ENCODE measurements around the gene STN1. TPM values are rescaled to one million over a fixed set of nuclear protein-coding genes. Genes with fewer than 3 reads are reported as not detected.

The STN1 gene, protein sequence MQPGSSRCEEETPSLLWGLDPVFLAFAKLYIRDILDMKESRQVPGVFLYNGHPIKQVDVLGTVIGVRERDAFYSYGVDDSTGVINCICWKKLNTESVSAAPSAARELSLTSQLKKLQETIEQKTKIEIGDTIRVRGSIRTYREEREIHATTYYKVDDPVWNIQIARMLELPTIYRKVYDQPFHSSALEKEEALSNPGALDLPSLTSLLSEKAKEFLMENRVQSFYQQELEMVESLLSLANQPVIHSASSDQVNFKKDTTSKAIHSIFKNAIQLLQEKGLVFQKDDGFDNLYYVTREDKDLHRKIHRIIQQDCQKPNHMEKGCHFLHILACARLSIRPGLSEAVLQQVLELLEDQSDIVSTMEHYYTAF
- 20.5 TPM for polyA plus RNA-seq

DNA sequence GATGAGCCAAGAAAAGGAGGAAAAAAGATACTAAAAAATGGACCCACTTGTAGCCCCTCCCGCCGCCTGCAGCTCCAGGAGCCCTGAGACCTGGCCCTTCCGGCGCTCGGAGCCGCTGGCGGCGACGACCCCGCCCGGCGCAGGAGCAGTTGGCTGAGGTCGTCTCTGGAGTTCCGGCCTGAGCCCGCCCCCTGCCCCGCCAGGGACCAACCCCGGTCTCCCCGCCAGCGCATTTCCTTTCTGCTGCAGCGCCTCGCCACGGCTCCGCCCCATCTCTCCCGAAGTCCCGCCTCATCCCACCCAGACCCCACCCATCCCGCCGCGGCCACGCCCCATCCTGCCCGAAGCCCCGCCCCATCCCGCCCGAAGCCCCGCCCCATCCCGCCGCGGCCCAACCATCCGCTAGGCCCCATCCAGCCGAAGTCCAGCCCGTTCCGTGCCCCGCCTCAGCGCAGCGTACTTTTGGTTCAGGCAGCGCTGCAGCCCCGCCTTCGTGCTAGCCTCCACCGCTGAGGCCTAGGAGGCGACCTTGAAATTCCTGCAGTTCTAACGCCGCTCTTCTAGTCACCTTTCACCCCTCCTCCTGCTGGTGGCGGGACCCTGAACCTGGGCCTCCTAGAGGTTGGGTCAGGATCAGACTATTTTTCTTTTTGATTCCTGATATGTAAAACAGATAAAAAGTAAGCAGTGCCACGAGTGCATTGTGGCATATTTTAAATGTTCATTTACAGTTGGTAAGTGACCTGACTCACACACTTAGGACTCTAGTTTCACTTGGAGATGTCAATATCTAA, at the start of gene STN1:
STN1 (minus strand) TSS at position 132 of the 794 bp plus-strand sequence. CDS start 590 bp downstream, outside the sequence.
- Mint-ChIP-seq H3K4me3 (peak within 1 kb of the TSS; percentile 91 to 98 (median 96)), H3K27me3 (no peaks in the 10 kb centered on the region), H3K27ac (peak within 1 kb of the TSS; percentile 90 to 98 (median 91)), H3K9me3 (no peaks in the 10 kb centered on the region), H3K4me1 (peaks cover 12 to 26% (median 15%) of the 10 kb centered on the region in 3 donors), H3K36me3 (peaks cover 5% of the 10 kb centered on the region)

DNA sequence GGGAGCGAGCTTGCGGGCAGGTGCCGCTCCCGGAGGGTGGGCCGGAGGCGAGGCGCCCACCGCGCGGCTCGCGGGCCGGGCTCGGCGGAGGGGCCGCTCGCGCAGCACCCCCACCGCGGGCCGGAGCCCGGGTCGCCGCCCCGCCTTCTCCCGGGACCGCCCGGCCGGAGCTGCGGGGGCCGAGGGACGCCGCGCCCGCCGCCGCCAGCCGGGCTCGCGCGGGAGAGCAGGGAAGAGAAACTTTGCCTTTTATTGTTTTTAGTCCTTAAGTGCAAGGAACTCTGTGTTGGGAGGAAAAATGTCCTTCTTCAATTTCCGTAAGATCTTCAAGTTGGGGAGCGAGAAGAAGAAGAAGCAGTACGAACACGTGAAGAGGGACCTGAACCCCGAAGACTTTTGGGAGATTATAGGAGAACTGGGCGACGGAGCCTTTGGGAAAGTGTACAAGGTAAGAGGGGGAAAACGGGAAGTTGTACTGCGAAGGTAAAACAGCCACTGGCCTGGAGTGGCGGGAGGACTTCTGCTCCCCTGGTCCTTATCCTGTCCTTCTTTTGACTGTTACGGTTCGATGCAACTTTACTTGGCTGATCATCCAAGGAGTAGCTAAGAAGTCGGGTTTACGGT, 49.6 kb upstream of the STN1 start:
- Mint-ChIP-seq H3K4me1 (peaks cover 30 to 41% (median 32%) of the 10 kb centered on the region in 3 donors), H3K9me3 (peaks cover 0 to 2% (median 0%) of the 10 kb centered on the region in 3 donors), H3K4me3 (peak overlapping the region; percentile 96 to 99 (median 96)), H3K27ac (peak overlapping the region; percentile 74 to 92 (median 90)), H3K27me3 (peaks cover 1% of the 10 kb centered on the region), H3K36me3 (peaks cover 4% of the 10 kb centered on the region)

DNA sequence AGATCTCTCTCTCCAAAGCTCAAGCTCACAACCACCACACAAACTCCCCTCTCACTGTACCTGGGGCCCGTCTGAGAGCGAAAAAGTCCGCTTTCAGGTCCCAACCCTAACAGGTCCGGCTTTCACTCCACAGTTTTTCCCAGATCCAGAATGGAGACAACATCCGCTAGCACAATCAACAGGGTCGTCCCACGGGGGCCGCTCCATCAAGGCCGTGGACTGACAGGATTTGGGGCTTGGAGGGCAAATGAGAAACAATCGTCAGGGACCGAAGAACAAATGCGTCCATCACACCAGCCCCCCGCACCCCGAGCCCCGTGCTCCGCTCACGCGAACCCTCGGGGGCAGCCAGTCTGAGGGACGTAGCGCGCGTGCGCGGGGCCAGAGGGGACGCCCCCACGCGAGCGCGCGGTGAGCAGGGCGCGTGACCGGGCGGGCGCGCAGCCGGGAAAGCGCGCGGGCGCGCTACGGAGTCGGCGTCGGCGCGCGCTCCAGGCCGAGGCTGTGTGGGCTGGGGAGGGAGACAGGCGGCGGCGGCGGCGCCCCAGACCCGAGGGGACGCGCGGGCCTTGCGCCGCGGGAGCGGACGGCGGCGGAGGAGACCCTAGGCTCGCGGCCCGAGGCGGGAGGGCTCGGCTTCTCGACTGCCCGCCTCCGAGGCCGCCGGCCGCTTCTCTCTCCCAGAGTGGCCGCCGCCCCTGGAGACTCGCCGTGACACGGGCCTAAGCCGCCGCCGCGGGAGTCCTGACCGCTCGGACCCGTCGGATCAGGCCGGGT, 48.9 kb upstream of the STN1 start, which contains the start of gene SLK:
SLK (plus strand) TSS at position 470 of the 777 bp plus-strand sequence. CDS start 606 bp downstream, outside the sequence.
- Mint-ChIP-seq H3K36me3 (peaks cover 4% of the 10 kb centered on the region), H3K4me1 (peaks cover 26 to 36% (median 32%) of the 10 kb centered on the region in 3 donors), H3K27ac (peak within 1 kb of the TSS; percentile 90 to 98 (median 94)), H3K9me3 (peaks cover 0 to 2% (median 0%) of the 10 kb centered on the region in 3 donors), H3K27me3 (peaks cover 1% of the 10 kb centered on the region), H3K4me3 (peak within 1 kb of the TSS; percentile 96 to 99 (median 97))

DNA sequence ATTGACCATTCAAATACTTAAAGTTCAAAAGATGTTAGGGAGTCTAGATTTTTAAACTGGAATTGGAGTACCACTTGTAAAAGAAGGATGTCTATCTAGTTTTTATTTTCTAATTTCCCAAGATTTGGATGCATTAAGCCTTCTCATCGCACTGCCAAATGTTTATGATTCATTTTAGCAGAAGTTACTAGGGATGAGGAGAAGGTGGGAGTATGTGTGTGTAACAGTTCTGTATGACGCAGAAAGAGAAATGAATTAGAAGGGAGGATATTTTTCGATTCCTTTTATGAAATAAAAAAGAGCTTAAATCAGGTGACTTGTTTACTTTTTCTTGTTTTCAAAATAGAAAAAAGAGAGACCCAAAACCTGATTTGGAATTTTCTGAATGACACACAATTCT, 42.1 kb upstream of the STN1 start:
- Mint-ChIP-seq H3K4me3 (no peak overlapping the region), H3K4me1 (no peaks in the 10 kb centered on the region), H3K36me3 (no peaks in the 10 kb centered on the region), H3K9me3 (no peaks in the 10 kb centered on the region), H3K27me3 (peaks cover 6% of the 10 kb centered on the region), H3K27ac (no peak overlapping the region)

DNA sequence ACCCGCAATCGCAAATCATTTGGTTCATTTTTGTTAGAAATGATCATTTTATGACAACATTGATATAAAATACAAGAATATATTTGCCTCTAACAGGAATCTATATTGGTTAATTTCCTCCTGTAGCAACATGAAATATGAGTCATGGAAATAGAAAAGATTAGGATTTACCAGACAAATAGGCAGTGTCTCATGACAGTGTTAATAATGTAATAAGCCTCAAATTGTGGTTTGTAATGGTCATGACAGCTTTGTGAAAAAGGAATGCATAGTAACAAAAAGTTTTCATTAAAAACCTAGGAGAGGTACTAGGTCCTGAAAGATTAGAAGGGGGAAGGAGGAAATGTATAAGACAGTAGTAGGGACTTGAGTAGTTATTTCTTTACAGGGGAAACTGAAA, 41.0 kb upstream of the STN1 start:
- Mint-ChIP-seq H3K9me3 (peaks cover 0 to 6% (median 0%) of the 10 kb centered on the region in 3 donors), H3K27me3 (peaks cover 8% of the 10 kb centered on the region), H3K36me3 (no peaks in the 10 kb centered on the region), H3K4me1 (no peaks in the 10 kb centered on the region), H3K4me3 (no peak overlapping the region), H3K27ac (no peak overlapping the region)

DNA sequence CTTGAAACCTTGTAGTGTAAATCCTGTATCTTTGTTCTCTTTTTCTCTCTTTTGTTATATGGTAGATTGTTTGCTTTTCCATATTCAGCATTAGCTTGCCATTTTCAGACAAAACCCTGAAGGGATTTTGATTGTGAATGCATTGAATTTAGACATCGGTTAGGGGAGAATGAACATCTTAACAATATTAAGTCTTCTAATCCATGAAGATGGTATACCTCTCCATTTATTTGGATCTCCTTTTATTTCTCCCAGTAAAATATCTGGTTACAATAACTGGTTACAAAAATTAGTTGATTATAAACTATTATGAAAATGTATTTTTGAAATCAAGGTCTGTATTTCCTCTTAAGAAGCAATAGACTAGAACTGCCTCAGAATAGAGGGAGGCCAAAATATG, 36.6 kb upstream of the STN1 start:
- H3K4me3 Mint-ChIP-seq = no peak overlapping the region

DNA sequence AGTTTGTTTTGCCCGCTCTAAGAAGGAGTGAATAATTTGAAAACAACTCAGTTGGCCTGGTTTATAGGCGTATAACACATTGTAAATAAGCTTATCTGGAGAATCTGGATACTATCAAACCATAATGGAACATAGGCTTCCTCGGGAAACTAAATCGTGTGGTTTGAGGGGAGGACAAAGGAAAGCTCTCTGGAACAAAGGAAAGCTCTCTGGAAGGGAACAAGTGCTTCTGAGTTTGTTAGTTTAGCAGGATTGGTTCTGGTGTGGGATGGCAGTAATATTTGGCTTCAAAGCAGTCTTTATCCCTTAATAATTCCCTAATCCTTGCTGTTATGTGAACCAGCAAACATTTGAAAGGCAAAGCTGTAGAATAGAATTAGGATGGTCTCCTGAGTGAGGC, 34.0 kb upstream of the STN1 start:
- H3K4me3 Mint-ChIP-seq = no peak overlapping the region
- peaks cover 0 to 10% (median 0%) of the 10 kb centered on the region in 3 donors for H3K9me3 Mint-ChIP-seq
- peaks cover 2% of the 10 kb centered on the region for H3K36me3 Mint-ChIP-seq
- H3K27me3 Mint-ChIP-seq = peaks cover 11% of the 10 kb centered on the region
- H3K4me1 Mint-ChIP-seq = peaks cover 2 to 5% (median 4%) of the 10 kb centered on the region in 3 donors
- no peak overlapping the region for H3K27ac Mint-ChIP-seq

More for the DNA sequence above, 36.6 kb upstream of the STN1 start:
- Mint-ChIP-seq H3K4me1 (no peaks in the 10 kb centered on the region), H3K36me3 (peaks cover 2% of the 10 kb centered on the region), H3K27me3 (peaks cover 8% of the 10 kb centered on the region), H3K9me3 (peaks cover 0 to 10% (median 0%) of the 10 kb centered on the region in 3 donors), H3K27ac (no peak overlapping the region)

DNA sequence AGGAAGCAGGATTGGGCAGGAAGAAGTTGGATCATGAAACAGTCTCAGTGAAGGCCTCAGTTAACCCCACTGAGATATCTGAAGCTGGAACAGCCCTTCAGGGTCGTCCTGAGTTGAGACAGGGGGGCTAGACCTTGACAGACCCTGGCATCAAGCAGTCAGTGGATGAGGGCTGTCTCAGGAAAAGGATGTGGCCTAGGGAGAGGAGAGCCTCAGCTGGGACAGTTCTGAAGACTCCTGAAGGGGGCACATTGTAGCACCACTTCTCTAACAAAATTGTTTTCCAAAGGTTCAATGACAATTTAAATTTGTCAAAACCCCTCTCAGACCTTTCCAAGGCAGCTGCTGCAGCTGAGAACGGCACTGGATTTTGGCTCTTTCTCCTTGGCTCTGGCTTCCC, 33.2 kb upstream of the STN1 start:
- no peak overlapping the region for H3K27ac Mint-ChIP-seq
- peaks cover 9% of the 10 kb centered on the region for H3K27me3 Mint-ChIP-seq
- peaks cover 2 to 5% (median 4%) of the 10 kb centered on the region in 3 donors for H3K4me1 Mint-ChIP-seq
- peaks cover 2% of the 10 kb centered on the region for H3K36me3 Mint-ChIP-seq
- H3K9me3 Mint-ChIP-seq = peaks cover 0 to 10% (median 0%) of the 10 kb centered on the region in 3 donors
- no peak overlapping the region for H3K4me3 Mint-ChIP-seq

DNA sequence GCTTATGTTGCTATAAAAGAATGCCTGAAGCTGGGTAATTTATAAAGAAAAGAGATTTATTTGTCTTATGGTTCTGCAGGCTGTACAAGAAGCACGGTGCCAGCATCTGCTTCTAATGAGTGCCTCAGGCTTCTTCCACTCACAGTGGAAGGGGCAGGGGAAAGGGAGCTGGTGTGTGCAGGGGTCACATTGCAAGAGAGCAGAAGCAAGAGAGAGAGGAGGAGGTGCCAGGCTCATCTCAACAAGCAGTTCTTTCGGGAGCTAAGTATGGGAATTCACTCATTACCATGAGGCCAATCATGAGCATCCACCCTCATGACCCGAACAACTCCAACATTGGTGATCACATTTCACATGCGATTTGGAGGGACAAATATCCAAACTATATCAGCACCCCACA, 31.7 kb upstream of the STN1 start:
- Mint-ChIP-seq H3K27ac (no peak overlapping the region), H3K9me3 (peaks cover 0 to 10% (median 0%) of the 10 kb centered on the region in 3 donors), H3K4me3 (no peak overlapping the region), H3K36me3 (peaks cover 2% of the 10 kb centered on the region), H3K27me3 (peaks cover 7% of the 10 kb centered on the region), H3K4me1 (peaks cover 2 to 5% (median 4%) of the 10 kb centered on the region in 3 donors)

DNA sequence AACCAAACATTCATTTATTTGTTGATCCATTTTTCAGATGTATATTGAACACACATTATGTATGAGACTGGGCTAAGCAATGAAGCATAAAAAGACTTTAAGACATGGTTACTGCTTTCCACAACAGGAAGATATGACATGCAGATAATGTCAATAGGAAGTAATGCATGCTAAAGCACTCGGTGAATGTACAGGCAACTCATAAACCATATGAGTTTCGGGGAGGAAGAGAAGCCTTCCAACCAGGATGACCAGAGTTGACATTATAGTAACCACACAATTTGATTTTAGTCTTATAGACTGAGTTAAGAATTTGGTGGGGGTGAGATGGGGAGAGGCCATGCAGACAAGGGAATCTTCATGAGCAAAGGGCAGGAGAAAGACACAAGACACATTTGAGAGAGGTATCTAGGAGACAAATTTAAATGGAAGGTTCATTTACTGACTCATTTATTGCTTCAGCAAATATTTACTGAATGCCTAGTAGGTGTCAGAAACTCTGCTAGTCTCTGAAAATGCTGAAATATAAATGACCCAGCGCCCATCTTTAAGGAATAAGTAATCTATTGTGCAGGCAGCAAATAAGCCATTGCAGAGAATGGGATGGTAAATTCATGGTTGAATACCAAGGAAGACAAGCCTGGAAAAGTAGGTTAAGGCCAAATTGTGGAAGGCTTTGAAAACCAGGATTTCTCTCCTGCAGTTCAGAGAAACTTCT, 30.0 kb upstream of the STN1 start:
- peaks cover 2% of the 10 kb centered on the region for H3K36me3 Mint-ChIP-seq
- no peak overlapping the region for H3K4me3 Mint-ChIP-seq
- no peaks in the 10 kb centered on the region for H3K9me3 Mint-ChIP-seq
- peaks cover 2 to 5% (median 4%) of the 10 kb centered on the region in 3 donors for H3K4me1 Mint-ChIP-seq
- H3K27ac Mint-ChIP-seq = no peak overlapping the region
- H3K27me3 Mint-ChIP-seq = peaks cover 4% of the 10 kb centered on the region

DNA sequence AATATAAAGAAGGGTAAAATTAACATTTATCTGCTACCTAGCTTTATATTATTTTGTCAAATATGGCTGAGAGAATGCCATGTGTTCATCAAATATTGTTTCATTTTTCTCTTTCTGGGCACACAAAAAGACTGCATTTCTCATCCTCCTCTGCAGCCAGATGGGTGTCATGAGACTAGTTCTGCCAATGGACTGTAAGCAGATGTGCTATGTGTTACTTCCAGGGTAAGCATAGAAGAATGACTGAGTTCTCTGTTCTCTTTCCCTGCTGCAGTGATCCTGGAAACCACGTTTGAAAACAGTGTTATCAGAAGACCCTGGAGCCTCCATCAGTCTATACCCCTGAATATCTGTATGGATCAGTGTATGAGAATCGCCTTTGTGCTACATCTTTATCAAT, 24.9 kb upstream of the STN1 start:
- Mint-ChIP-seq H3K9me3 (no peaks in the 10 kb centered on the region), H3K27ac (no peak overlapping the region), H3K4me3 (no peak overlapping the region), H3K36me3 (no peaks in the 10 kb centered on the region), H3K4me1 (peaks cover under 1 to 3% (median 3%) of the 10 kb centered on the region in 3 donors), H3K27me3 (peaks cover 3% of the 10 kb centered on the region)

DNA sequence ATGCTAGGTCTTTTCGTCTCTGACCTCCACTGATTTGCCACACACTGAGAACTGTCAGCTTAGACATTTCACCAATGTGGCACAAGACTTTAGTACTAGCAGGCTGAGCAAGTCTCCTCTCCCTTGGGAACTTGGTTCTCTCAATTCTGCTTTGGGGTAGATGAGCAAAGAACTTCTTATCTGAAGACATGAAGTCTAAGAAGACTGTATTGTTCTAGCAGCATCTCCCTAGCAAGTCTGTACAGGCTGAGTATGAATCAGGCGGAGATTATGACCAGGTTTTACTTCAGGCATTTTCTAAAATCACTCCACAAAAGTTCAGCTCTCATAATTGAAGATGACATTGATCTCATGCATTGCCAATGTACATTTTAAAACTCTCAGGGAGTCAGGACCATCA, 23.8 kb upstream of the STN1 start:
- Mint-ChIP-seq H3K36me3 (no peaks in the 10 kb centered on the region), H3K4me3 (no peak overlapping the region), H3K27ac (no peak overlapping the region), H3K27me3 (no peaks in the 10 kb centered on the region), H3K9me3 (no peaks in the 10 kb centered on the region), H3K4me1 (no peaks in the 10 kb centered on the region)

DNA sequence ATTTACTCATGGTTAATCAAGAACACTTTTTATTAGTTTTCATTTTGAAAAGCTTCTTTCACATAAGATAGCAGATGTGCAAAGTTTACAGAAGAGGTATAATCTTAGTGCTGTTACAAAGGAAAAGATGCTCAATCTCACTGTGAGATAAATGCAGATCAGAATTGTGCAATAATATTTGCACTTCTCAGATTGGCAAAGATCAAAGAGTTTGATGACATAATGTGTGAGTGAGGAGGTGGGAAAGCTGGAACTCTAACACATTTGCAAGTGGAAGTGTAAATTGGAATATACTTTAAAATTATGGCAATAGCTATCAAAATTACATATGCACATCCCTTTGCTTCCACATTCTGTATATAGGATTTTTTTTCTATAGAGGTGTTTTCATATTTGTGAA, 21.5 kb upstream of the STN1 start:
- Mint-ChIP-seq H3K36me3 (no peaks in the 10 kb centered on the region), H3K27ac (no peak overlapping the region), H3K4me3 (no peak overlapping the region), H3K4me1 (no peaks in the 10 kb centered on the region), H3K27me3 (no peaks in the 10 kb centered on the region), H3K9me3 (no peaks in the 10 kb centered on the region)

DNA sequence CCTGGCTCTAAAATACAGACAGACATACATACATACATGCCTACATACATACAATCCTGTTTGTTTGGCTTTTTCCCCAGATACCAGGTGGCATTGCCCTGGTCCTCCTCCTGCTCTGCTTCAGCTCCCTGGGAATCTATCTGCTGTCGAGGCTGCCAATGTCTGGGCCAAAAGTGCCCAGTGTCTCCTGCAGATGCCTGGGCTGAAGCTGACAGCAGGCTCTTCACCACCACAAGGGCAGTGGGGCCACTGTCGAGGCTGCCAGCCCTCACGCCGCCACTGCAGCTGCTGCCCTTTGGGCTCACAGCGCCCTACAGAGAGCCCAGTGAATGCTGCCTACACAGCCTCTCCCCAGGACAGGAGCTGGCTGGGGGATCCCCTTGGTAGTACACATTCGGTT, 18.0 kb upstream of the STN1 start:
- H3K27me3 Mint-ChIP-seq = no peaks in the 10 kb centered on the region
- no peaks in the 10 kb centered on the region for H3K36me3 Mint-ChIP-seq
- no peaks in the 10 kb centered on the region for H3K4me1 Mint-ChIP-seq
- H3K27ac Mint-ChIP-seq = no peak overlapping the region
- H3K4me3 Mint-ChIP-seq = no peak overlapping the region
- H3K9me3 Mint-ChIP-seq = no peaks in the 10 kb centered on the region

Data from IgD-negative memory B cell (primary cell).